NCI-H1694 treated with DMSO at 0.1 percent for 48 hours (cell line): ENCODE results near the gene NUP214.
"Not testable (repeated sequence)": the region's sequence is repeated elsewhere in the genome, so short reads cannot be mapped to it uniquely, and the experiment has no call there.

ENCODE experiments used
- DNase-seq: peaks from one replicate; lab custom pipeline; 2025; lab: John Stamatoyannopoulos, UW

Gene NUP214

DNA sequence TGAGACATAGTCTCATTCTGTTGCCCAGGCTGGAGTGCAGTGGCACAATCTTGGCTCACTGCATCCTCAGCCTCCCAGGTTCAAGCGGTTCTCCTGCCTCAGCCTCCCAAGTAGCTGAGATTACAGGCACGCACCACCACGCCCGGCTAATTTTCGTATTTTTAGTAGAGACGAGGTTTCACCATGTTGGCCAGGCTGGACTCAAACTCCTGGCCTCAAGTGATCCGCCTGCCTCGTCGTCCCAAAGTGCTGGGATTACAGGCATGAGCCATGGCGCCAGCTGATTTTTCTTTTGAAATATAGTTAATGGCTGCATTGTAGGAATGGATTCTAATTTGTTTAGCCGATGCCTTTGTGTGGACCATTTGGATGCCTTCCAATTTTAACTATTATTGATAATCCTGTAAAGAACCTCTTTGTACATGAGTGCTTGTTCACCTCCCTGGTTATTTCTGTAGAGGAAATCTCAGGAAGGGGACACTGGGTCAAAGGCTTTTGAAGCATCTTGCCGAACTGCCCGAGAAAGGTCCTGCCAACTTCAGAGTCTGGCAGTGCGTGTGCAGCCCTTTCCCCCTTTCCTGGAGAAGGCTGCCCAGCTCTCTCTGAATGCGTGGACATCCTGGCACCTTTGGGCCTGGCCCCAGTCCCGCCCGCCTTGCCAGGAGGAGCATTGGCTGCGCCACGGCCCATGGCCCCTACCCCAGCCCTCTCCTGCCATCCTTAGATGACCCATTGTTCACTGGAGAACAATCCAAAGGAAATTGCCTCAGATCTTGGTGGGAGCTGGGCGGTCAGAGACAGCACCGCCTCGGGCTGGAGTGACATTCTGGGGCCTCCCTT lies 8.9 kb upstream of the NUP214 start:
- no peak for DNase-seq

DNA sequence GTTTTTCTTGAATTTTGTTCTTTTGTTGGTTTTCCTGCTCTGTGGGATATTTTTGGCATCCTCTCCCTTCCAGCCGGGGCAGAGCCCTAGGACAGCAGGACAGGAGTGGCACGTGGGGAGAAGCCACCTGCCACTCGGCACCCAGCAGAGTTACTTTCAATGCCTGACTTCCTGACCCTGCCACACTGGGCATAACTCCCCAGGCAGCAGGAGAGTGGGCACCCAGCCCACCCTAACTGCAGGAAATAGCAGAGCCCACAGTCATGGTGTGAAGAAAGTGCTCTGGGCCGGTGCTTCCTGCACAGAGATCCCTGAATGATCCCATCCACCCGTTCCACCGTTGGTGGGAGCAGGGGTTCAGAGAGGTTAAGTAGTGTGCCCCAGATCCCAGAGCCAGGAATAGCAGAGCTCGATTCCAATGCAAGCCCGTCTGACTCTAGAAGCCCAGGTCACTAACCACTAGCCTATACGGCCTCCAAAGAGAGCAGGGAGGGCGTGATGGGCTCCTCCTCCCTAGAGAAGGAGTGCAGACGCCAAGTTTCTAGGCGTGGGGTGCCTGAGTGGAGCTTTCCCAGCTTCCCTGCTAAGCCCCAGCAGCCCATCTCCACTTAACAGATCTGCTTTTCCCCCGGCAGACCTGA lies 8.1 kb upstream of the NUP214 start:
- DNase-seq = no peak

DNA sequence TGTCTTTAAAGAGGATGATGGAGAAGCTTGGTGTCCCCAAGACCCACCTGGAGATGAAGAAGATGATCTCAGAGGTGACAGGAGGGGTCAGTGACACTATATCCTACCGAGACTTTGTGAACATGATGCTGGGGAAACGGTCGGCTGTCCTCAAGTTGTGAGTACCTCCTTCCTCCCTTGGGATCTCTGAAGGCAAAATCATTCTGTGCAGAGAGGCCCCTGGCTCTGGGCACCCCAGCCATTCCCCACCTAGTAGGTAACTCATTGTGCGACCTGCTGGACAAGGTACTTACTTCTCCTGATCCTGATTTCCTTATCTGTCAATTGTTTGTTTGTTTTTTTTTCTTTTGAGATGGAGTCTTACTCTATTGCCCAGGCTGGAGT lies 7.6 kb upstream of the NUP214 start:
- no peak for DNase-seq

DNA sequence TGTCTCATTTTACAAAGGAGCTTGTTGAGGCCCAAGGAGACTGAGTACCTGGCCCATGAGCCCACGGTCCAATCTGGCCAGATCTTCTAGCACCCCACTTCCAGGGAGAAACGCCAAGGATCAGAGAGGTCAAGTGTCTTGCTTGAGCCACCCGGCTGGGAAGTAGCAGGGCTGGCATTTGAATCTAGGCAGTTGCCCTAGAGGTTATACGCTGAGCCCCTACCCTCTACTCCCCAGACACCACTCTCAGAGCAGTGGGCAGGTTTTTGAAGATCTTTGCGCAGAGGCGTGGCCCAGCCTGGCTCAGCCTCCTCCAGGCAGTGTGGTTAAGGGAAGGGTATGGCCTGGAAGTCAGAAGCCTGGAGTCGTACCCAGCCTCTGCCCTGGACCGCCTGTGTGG lies 5.8 kb upstream of the NUP214 start:
- no peak for DNase-seq

DNA sequence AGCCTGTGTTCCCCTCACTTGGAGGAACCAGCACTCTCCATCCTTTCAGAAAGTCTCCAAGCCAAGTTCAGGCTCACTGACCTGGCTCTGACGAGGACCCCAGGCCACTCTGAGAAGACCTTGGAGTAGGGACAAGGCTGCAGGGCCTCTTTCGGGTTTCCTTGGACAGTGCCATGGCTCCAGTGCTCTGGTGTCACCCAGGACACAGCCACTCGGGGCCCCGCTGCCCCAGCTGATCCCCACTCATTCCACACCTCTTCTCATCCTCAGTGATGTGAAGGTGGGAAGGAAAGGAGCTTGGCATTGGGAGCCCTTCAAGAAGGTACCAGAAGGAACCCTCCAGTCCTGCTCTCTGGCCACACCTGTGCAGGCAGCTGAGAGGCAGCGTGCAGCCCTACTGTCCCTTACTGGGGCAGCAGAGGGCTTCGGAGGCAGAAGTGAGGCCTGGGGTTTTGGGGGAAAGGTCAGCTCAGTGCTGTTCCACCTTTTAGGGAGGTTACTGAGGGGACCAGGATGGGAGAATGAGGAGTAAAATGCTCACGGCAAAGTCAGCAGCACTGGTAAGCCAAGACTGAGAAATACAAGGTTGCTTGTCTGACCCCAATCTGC lies 4.7 kb upstream of the NUP214 start:
- DNase-seq = no peak

DNA sequence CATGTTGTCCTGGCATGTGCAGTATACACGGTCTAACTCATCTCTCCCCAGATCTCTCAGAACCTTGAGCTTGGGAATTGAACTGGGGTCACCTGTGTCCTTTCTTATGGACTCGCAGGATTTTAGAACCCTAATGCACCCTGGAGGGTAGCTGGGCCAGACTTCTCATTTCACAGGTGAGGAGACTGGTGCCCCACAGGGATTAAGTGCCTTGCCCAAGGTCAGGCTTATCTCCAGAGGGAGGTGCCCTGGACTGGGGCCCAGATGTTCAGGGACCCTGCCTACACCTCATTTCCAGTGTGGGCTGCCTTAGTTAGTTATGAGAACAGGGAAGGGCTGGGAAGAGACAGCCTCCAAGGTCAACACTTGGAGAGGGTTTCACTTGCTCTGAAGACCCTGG lies 4.0 kb upstream of the NUP214 start:
- DNase-seq = no peak

DNA sequence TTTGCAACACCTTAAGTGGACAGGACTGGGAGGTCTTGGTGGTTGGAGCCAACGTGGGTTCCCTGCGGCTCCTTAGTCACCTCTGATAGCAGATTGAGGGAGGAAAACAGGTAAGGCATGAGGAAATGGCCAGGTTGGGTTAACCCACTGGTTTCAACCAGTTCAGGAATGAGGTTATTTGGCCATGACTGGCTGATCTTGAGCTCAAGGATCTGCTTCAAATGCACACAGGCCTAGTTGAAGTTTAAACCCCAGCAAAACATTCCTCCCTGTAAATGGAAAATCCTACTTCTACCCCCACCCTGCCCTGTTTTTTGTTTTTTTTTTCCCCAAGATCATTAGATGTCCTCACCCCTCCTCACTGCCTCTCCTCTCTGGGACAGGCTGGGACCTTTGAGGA lies 3.2 kb upstream of the NUP214 start:
- DNase-seq = no peak

DNA sequence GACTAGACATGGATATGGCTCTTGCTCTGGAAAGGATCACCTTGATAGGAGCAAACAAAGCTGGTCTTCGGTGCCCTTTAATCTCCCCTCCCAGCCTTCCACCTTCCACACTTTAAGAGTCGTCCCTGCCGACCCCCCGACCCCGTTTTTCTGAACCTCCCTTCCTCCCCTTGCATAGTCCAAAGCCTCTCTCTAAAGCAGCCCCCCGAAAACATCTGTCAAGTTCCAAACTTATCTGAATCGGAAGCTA lies 423 bp upstream of the NUP214 start:
- no peak for DNase-seq

DNA sequence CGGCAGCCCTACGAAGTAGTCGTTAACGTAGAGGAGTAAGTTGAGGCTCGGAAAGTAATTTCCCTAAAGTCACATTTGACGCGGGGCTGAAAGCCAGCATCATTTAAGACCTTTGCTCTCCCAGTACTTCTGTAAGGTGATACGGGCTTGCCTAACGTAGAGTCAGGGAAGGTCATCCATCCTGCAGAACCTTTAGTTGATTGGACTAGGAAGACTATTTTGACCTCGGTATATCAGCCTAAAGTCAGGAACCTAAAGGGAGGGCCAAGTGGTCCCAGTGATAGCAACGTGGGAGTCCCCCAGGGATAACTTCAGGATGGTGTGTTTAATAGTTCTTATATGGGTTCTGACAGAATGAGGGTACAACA lies 657 bp downstream of the NUP214 start:
- no peak for DNase-seq

DNA sequence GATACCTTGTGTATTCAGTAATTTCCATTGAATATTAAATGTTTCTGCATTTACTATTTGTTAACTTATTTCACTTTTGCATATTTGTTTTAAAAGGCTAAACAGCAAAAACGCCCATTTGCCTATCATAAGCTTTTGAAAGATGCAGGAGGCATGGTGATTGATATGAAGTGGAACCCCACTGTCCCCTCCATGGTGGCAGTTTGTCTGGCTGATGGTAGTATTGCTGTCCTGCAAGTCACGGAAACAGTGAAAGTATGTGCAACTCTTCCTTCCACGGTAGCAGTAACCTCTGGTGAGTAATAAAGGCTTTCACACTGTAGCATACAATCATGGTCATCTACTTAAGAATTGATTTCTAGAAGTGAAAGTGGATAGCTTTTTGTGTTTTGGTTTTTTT lies 3.8 kb downstream of the NUP214 start:
- DNase-seq = no peak

DNA sequence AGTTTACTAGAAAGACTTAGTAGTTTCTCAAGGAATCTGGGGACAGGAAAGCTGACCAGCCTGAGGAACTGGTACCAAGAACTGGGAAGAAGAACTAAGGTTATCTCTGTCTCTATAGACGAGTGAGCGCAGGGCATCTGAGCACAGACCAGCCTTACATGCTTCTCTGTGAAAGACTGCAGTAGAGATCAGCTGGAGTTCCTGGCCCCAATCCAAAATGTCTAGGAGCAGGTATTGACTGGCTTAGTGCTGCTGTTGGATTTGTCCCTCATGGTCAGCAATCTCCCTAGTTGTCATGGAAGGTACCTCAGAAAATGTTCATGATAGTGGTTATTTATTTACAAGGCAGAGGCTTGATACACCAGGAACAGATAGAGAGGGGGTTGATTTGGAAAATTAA lies 13.3 kb downstream of the NUP214 start:
- no peak for DNase-seq

DNA sequence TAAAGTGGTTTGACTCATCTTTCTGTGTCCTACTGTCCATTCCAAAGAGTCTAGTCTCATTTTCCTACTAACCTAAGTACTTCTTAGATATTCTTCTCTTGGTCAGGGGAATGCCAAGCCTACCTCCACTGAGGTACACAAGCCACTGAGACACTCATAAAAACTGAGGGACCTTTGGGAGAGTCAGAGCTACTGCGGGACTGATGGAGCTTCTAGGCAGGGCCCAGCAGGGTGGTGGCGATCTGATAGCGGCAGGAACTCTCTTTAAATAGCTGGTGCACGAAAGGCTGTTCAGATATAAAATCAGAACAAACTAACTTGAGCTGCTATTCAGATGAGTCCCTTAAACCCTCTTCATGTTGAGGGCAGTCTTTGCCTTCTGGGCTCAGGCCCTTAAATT lies 14.7 kb downstream of the NUP214 start:
- DNase-seq = no peak

DNA sequence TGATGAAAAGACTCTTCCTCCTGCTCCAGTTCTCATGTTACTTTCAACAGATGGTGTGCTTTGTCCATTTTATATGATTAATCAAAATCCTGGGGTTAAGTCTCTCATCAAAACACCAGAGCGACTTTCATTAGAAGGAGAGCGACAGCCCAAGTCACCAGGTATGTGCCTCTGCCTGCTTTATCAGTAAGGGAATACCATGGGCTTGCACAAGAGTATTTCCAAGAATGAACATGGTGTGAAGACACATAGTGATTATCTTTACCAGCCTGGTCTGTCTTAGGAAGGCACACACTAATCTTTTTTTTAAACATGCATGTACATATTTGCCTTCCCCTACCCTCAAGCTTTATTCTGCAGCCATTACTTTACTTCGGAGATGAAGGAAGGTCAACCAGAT lies 15.2 kb downstream of the NUP214 start:
- no peak for DNase-seq

DNA sequence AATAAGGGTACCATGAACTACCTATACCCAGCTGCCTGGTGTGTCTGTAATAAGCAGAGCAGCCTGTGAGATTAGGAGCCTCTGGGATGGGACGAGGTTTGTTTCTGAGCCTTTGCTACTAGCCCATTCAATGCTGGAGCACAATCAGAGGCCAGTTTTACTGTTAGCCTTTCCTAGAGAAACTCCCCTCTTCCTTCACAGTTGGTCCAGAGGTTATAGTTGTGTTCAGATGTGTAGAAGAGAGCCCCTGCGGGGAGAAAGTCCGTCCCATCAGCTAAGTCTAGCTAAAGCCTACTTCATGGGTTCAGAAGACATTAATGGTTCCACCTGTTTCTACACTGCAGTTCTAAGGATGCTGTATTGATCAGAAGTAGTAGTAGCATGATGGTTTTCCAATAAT lies 16.8 kb downstream of the NUP214 start:
- DNase-seq = no peak

DNA sequence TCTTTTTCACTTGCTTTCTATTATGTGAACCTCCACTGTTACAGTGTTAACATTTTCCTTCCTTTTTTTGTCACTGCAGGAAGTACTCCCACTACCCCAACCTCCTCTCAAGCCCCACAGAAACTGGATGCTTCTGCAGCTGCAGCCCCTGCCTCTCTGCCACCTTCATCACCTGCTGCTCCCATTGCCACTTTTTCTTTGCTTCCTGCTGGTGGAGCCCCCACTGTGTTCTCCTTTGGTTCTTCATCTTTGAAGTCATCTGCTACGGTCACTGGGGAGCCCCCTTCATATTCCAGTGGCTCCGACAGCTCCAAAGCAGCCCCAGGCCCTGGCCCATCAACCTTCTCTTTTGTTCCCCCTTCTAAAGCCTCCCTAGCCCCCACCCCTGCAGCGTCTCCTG lies 18.8 kb downstream of the NUP214 start:
- DNase-seq = no peak

DNA sequence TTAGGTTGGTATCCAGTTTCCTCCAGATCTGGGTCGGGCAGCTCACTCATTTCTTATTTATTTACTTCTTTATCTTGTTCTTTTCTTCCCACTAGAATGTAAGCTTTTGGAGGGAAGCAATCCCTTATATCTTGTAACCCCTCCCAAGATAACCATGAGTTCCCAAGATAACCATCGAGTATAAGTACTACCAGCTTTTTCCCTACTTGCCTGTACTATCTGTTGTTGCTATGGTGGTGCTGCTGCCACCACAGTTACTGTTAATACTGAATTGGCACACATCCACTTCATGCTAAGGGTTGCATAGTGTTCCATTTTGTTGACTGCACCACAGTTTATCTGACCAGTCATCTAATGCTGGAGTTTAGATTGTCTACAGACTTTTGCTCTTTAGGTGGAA lies 19.9 kb downstream of the NUP214 start:
- DNase-seq = no peak

DNA sequence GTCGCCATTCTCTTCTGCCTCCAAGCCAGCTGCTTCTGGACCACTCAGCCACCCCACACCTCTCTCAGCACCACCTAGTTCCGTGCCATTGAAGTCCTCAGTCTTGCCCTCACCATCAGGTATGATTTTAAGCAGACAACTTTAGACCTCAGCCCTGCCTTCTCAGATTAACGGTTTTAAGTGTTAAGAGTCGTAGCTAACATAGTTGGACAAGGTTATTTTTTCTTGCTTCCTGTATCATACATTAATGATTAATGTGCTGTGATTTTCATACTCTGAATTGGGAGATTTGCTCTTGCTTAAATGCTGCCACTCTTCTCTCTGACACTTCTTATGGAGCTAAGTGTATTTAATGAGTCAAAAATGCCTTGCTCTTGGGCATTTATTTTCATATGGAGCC lies 20.8 kb downstream of the NUP214 start:
- DNase-seq = no peak

DNA sequence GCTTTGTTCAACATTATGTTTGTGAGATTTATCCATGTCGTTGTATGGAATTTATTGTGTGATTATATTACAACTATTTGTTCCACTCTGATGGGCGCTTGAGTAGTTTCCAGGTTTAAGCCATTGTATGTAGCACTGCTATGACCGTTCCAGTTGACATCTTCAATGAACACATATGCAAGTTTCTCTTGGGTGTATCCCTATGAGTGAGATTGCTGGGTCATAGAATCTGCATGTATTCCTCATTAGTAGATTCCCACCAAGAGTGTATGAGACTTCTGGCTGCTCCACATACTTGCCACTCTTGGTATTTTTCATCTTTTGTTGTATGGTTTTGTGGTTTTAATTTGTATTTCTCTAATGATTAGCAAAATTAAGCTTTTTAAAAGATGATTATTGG lies 22.9 kb downstream of the NUP214 start:
- no peak for DNase-seq

DNA sequence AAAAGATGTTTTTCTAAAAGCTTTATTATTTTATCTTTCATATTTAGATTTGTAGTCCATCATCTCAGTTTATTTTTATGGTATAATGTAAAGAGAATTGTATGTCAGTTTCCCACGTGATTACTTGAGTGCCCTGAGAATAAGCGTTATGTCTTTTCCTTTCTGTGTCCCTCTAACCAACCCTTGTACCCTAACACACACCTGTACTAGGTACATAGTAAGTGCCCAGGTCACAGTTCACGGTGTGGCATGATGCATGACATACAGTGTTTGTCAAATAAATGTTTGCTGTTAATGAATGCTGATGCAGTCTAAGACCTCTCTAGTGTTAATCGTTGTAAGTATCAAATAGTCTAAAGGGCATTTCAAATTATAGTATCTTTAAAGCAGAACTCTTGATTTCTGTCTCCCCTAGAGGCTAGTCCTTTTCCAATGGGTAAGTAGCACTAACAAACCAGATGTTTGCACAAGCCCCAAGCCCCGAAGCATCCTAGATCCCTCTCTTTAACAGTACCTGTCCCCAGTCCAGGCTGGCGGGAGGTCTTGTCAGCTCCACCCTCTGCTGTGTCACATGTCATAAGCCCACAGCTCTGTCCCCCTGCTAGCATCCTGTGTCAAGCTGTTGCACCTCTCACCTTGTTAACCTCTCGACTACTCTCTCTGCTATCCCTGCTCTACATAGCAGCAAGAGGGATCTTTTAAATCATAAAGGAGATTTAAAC lies 23.7 kb downstream of the NUP214 start:
- no peak for DNase-seq

DNA sequence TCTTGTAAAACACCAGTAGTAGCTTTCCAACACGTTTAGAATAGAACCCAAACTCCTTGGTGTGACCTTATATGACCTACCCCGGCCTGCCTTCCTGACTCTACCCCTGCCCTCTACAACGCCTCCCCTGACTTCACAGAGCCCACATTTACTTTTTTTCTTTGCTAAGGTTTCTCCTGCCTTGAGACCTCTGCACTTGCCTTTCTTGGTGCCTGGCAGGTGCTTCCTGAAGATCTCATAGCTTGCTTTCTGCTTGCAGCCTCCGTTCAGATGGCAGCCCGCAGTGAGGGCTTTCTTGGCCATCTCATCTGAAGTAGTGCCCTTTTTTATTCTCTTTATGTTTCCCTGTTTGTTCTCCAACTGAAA lies 24.3 kb downstream of the NUP214 start:
- DNase-seq = no peak

DNA sequence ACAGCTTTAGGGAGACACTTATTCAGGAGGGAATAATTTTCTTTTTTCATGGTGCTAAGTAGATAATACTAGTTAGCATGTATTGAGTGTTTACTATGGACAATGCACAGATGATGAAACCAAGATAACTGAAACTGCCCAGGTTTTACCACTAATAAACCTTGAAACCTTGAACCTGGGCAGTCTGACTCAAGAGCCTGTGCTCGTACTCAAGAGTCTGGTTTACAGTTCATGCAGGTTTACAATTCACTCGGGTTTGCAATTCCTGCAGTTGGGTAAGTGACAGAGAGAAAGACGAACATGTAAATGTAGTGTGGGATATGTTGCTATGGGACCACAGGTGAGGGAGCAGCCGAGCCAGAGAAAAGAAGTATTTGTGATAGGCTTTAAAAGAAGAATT lies 28.2 kb downstream of the NUP214 start:
- no peak for DNase-seq

DNA sequence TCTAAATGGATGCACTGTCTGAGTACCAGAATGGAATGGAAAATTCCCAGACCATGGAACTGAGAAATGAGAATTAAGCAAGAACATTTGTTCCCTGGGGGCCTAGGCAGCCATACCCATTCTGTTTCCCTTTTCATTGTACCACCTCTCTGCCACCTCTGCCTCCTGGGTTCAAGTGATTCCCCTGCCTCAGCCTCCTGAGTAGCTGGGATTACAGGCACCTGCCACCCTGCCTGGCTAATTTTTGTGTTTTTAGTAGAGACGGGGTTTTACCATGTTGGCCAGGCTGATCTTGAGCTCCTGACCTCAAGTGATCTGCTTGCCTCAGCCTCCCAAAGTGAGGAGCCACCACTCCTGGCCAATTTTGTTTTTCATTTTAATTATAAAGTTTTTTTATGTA lies 33.3 kb downstream of the NUP214 start:
- DNase-seq = not testable (repeated sequence)

DNA sequence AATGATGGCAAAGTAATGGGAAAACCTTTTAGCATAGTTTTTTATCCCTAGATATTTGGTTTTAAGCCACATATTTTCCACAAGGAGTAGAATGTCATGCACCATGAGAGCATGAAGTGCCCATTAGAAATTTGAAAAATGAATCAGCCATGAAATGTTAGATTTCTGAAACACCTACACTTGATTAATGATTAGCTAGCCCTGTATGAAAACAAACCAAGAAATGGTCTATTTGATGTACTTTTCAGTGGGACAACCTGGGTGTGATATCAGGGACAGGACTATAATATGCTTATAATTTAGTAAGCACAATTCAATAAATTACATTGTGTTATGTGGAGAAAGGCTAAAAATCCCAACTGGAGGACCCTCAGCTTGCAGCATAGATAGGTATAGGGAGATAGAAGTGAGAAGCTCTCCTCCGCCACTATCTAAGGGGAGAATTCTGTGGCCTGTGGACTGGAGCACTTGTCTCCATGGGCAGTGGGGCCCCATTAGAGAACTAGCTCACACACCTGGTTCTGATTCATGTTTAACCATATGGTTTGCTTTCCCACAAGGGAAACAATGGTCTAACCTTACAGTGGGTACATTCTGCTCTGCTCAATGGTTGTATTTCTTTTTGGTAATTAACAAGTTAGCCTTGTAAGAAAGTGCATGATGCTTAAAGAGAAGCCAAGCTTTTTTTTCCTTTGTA lies 35.2 kb downstream of the NUP214 start:
- DNase-seq = no peak
